GM19193 (cell line): ENCODE data around the gene FAM131C.

ENCODE experiments used
- POLR2A ChIP-seq: IDR thresholded peaks from 4 replicates; pipeline ENCODE4 v1.6.1; 2011; ENCODE audit not compliant: insufficient read depth, insufficient read length; ENCODE audit errors: extremely low read depth

Gene FAM131C

DNA sequence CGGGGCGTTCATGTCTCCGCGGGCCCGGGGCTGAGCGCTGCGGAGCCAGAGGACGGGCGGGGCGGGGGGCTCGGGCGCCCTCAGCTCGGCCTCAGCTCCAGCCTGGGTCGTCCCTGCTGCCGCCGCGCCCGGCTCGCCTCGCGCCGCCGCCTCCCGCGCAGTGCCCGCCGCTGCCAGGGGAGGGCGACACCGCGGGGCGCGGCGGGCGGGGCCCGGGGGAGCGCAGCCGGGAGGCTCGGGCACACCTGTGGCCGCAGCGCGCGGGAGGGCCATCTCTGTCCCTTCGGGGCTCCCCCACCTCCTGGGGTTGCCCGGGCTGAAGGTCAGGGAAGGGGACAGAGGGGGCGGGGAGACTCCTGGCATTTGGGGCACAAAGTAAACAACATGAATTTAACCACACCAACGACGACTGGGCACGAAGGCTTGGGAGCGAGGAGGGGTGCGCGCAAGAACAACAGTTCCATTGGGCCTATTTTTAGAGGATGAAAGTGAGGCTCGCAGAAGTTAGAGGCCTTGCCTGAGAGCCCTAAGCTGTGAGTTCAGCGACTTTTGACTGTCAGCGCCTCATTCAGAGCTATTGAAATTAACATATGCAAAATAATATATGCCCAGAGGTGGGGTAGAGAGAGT is at the start of gene FAM131C:
FAM131C (minus strand) TSS at position 162 of the 630 bp plus-strand sequence. CDS start 209 bp downstream, outside the sequence.
- no peak for TF ChIP-seq POLR2A

GRCh38 chr1:16122916-16123315 is 49.5 kb upstream of the FAM131C start:
- no peak for TF ChIP-seq POLR2A

DNA sequence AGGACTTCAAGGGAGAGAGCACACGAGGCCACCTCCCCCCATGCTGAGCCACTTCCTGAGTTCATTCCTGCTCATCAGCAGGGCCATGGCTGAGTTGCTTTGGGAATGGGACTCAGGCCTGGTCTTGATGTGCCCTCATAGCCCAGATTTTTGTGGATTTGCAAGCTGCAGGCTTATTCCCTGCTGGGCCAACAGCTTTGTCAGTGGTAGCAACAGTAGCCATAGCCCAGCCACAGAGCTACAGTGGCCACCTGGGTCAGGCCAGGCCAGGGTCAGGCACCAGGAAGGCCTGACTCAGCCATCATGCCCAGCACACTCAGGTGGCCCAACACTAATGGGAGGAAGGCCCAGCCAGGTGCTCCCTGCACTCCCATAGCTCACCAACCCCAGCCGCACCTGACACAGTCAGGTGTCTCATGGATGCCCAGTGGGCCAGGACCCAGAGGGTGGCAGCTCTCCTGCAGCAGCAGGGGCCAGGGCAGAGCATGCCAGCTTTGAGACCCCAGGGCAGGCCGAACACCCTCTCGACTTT is 49.0 kb upstream of the FAM131C start:
- no peak for TF ChIP-seq POLR2A

DNA sequence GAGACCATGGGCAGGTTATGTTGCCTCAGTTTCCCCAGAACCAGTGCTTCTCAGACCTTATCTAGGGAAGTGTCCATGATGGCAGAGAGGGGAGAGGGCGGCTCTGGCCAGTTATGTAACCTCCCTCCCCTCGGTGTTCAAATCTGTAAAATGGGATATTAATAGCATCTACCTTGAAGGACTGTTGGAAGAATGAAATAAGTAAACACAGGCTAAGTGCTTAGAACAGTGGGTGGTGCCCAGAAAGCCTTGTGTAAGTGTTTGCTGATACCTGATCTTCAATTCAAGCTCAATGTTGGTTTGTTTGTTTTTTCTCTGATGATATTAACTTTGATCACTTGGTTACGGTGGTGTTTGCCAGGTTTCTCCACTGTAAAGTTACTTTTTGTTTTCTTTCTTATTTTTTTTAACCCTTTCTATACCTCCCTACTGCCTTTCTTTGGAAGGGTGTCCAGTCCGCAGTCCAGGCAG is 47.5 kb upstream of the FAM131C start:
- no peak for TF ChIP-seq POLR2A

DNA sequence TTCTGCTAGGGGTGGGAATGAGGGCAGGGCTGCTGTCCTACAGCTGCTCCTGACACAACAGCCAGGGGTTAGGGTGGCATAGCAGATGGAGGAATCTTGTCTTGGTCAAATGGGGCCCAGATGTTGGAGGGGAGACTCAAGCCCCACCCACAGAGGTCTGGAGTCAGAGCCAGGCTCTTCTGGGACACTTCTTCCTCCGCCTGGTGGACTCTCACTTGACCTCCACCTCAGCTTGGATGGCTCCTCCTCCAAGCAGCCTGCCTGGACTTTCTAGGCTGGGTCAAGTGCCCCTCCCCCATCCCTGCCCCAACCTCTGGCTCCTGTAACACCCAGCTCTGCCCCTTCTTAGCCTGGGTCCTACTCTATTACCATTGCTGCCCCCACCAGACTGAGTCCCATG is 47.0 kb upstream of the FAM131C start:
- TF ChIP-seq POLR2A, result no peak

DNA sequence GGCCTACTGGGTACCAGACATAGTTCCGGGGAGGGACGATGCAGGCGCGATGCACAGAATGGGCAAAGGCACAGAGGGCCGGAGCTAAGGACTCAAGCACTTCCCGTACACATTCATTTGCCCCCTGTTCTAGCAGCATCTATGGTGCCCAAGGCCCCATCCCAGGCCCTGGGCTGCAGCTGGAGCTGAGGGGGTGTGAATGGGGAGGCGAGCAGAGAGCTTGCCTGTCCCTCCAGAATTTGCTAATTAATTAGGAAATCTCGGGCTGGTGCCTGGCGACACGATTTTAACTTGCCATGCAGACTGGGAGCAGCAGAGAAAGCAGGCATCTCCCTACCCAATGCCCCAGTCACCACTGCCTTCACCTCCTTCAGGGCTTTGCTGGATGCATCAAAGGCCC is 46.5 kb upstream of the FAM131C start:
- no peak for TF ChIP-seq POLR2A

DNA sequence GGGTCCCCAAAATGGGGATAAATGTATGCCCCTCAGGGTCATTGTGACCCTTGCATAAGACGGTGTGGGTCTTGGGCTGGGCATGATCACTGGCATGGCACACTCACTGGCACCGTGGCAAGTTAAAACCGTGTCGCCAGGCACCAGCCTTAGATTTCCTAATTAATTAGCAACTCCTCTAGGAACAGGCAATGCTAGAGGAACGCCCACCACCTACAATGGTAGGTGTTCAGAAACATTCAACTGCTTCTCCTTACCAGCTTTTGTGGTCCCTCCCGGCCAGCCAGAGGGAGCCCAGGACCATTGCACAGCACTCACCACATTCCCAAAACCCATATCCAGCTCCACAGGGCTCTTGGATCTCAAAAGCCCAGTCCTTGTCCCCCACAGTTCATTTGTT is 46.1 kb upstream of the FAM131C start:
- TF ChIP-seq POLR2A, result no peak

- no peak for TF ChIP-seq POLR2A
These were observed 45.3 kb upstream of the FAM131C start for GRCh38 chr1:16118706-16119105.

DNA sequence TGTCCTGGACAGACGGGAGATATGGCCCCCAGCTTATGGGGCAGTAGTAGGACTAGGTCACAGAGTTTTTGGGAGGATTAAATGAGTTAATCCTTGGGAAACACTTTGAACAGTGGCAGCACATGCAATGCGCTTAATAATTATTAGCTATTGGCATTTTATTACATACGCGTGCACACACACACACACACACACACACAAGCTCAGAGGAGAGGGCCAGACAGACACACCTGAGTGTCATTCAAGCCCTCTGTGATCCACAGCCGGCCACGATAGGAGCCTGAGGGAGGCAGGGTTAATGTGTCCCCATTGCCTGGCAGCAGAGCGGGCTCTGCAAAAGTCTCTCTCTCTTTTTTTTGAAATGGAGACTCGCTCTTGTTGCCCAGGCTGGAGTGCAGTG is 44.5 kb upstream of the FAM131C start:
- TF ChIP-seq POLR2A, result no peak

DNA sequence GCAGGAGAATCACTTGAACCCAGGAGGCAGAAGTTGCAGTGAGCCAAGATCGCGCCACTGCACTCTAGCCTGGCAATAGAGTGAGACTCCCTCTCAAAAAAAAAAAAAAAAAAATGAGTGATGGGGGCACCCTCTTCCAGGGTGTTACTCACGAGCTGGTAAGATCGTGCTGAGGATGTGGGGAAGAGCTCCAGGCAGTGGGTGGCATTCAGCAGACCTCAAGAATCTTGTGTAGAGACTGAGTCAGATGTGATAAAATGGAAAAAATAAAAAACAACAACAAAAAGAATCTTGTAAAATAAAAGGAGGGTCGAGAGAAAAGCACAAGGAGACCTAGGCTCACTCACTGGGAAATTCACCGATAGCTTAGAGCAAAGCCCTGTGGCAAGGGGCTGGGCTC is 43.9 kb upstream of the FAM131C start:
- no peak for TF ChIP-seq POLR2A

DNA sequence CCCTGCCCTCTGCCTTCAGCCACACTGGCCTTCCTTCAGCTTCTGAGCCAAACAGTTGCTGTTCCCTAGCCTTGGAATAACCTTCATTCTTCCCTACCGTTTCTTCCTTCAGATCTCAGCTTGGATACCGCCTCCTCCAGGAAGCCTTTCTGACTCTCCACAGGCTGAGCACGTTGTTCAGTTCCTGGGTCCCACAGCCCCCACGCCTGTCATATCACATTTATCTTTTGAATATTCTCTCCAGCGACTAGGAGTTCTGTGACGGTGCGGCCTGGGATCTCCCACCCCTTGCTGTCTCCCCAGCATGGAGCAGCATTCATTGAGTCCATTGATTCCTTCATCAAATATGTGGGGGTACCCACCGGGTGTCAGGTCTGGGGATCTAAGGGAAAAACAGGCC is 43.2 kb upstream of the FAM131C start:
- no peak for TF ChIP-seq POLR2A

DNA sequence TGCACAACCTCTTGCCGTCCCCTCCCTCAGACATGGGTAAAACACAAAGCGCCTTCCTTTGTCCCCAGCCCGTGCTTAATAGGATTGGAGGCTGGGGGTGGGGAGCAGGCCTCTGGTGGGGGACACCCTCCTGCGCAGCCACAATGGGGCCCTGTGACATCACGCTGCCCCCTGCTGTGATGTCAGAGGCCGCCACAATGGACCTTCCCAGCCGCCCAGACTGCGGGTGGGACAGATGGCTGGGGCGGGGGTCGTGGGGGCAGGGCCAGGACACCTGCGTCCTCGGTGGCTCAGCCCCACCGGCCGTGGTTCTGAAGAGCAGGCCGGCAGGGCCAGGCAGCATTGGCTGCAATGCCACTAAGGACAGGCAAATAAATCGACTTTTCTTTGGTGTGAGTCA is 42.6 kb upstream of the FAM131C start:
- TF ChIP-seq POLR2A, result no peak

GRCh38 chr1:16115468-16115983 is 42.1 kb upstream of the FAM131C start:
- no peak for TF ChIP-seq POLR2A

DNA sequence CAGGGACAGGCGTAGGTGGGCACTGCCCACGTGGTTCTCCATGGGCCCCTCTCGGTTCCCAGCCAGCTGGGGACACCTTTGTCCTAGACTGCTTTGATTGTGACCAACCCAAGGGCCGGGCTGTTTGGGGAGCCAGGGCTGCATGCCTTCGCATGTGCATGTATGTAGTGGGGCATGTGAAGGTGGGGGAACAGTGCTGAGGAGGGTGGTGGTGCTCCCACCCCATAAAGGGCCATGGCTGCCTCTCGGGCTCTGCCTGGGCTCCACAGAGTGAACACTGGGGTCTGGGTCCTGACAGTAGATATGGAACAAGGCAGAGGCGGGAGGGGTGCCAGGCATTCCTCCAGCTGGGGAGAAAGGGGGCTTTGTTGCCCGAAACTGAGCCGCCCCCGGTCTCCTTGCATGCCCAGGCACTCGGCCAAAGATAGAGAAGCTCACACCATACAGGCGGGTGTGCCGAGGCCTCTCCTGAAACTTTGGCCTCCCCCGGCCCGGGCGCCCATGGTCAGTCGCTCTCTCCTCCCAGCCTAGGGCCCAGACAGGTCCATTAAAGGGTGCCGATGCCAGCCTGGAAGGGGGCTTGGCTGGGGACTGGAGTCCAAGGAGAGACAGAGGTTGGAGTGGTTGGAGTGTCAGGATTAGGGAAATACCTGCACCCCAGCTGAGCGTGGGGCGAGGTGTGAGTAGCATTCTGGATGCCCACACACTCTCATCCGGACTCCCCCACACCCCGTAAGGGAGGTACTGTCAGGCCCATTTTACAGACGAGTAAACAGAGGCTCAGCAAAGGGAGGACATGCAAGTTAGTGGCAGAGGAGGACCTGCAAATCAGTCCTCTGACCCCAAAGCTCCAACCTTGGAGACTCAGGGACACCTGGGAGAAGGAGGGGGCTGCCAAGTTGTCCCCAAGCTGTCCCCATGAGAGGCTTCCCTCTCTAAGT is 41.3 kb upstream of the FAM131C start:
- TF ChIP-seq POLR2A, result no peak
